Erythroblast (primary cell): Measurements from ENCODE around the gene VIPR2.
"Not testable (repeated sequence)": the region's sequence is repeated elsewhere in the genome, so short reads cannot be mapped to it uniquely, and the experiment has no call there.

Experiments
- DNase-seq, 2 experiments: peaks; one replicate each; lab custom pipeline; 2025; lab: John Stamatoyannopoulos, UW
- GATA1 ChIP-seq: IDR thresholded peaks from 2 replicates; pipeline ENCODE4 v1.6.1; 2011; ENCODE audit warnings: low read depth, mild to moderate bottlenecking, control low read depth, low read length, moderate library complexity
- POLR2A ChIP-seq: IDR thresholded peaks from 2 replicates; pipeline ENCODE4 v1.6.1; 2011; ENCODE audit warnings: mild to moderate bottlenecking, low read length

The VIPR2 gene

DNA sequence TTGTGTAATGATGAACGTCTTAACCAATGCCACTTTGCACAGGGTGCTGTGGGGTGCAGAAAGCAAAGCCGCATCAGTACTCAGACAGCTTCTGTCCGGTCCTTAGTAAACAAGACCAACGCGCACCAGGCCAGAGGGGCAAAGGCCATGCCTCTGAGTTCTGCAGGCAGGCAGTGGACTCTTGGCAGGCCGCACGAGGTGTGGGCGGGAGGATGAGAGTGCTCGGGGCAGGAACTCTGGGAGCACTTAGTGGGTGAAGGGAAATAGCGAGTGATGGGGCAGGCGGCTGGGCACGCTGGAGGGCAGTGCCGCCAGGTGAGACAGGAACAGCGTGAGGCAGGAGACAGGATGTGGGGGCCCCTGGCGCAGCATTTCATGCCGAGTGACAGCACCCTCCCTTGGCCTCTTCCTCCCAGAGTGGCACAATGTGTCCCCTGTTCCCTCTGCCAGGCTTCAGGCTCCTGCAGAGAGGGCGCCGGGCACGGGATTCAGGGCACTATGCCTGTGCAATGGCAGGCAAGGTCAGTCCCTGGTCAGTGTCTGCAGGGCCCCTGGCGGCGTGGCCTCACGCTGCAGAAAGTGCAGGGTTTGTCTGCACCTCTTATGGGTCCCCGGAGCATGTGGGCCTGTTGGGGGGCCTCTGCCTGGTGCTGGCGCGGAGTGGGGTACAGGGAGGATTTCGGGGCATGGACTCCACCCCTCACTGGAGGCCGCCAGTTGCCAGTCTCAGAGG lies 60.4 kb downstream of the VIPR2 start:
- no peak for DNase-seq
- no peak for TF ChIP-seq POLR2A
- TF ChIP-seq GATA1, result no peak

DNA sequence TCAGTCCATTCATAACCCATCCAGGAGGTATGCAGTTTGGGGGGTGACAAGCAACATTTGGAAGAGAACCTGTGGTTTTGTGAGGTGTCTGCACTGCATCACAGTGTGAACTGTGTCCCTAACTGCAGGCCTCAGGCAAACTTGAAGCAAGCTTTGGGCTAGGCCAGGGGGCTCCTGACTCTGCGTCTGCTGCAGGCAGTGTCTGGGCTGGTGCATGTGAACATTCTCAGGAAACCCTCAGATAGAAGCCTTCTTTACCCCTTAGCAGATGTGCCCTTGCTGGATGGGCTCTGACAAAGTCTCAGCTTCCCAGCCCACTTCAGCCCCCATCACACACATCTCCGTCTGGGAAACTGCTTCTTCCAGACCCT lies 61.0 kb downstream of the VIPR2 start:
- TF ChIP-seq POLR2A (no peak), GATA1 (no peak)
- DNase-seq, result no peak

DNA sequence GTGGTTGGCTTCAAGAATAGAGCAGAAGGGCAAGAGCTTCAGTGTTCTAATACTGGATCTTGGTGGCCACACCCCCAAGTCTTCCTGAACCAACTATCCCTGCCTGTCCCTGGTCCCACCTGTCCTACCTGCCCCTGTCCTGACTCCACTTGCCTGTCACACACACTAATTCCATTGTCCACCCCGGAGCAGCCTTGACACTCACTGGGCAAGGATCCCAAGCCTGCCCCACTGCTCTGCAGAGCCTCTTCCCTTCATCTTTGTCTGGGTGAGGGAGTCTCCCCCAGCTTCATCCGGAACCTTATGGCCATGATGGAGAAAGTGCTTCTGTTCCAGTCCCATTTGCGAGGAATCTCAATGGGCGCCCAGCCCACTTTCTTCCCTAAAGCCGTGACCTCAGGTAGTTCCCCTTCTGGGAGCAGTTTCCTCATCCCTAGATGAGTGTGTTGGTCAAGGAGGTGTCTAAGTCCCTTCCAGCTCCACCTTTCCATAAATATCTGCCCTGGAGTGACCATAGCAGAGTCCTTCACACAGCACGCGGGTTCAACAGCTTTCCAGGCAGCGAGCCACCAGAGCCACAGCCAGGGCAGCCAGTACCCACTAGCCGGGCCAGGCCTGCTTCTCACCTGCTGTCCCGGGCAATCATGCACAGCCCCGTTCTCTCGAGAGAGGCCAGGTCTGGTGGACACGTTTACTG lies 61.5 kb downstream of the VIPR2 start:
- no peak for DNase-seq
- TF ChIP-seq POLR2A (no peak), GATA1 (no peak)

- DNase-seq, result not testable (repeated sequence)
These were observed 62.6 kb downstream of the VIPR2 start for GRCh38 chr7:159082075-159082474.

DNA sequence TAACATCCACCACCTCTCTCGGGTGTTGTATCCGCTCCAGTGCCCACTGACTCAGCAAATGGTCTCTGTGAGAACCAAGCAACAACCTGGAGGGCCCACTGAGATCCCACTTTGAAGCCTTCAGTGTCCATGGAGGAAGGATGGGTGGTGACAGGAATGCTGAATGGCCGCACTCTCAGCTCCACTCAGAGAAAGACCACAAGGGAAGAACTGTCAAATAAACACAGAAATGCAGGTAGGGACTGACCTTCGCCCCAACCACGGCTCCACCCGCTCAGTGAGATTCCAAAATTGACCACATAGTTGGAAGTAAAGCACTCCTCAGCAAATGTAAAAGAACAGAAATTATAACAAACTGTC lies 65.8 kb downstream of the VIPR2 start:
- DNase-seq, result no peak
- no peak for TF ChIP-seq POLR2A
- TF ChIP-seq GATA1, result no peak

- TF ChIP-seq POLR2A (no peak), GATA1 (no peak)
- DNase-seq, result no peak
These were observed 66.3 kb downstream of the VIPR2 start for GRCh38 chr7:159078193-159078910.

- TF ChIP-seq GATA1, result no peak
- no peak for TF ChIP-seq POLR2A
- no peak for DNase-seq
These were observed 68.3 kb downstream of the VIPR2 start for GRCh38 chr7:159076333-159076732.

DNA sequence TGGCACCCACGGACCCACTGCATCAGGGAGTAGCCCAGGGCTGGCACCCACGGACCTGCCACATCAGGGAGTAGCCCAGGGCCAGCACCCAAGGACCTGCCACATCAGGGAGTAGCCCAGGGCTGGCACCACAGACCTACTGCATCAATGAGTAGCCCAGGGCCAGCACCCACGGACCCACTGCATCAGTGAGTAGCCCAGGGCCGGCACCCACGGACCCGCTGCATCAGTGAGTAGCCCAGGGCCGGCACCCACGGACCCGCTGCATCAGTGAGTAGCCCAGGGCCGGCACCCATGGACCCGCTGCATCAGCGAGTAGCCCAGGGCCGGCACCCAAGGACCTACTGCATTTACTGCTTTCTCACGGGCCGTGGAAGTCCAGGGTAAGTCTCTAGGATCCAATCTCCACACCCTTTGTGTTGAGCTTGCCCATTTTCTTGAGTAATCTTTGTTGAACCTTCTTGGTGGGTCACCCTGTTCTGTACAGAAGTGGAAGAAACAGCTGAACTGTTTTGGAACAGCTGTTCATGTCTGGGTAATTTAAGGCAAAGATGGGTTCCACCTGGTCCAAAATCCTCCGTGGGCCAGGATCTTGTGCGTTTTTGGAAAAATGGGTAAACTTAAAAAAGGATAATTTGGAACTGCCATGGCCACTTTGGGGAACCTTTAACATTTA lies 69.0 kb downstream of the VIPR2 start:
- no peak for DNase-seq

GRCh38 chr7:159071260-159071659 lies 73.4 kb downstream of the VIPR2 start:
- no peak for TF ChIP-seq GATA1
- DNase-seq, result no peak

More for the DNA sequence above, 69.0 kb downstream of the VIPR2 start:
- TF ChIP-seq GATA1 (no peak), POLR2A (no peak)

DNA sequence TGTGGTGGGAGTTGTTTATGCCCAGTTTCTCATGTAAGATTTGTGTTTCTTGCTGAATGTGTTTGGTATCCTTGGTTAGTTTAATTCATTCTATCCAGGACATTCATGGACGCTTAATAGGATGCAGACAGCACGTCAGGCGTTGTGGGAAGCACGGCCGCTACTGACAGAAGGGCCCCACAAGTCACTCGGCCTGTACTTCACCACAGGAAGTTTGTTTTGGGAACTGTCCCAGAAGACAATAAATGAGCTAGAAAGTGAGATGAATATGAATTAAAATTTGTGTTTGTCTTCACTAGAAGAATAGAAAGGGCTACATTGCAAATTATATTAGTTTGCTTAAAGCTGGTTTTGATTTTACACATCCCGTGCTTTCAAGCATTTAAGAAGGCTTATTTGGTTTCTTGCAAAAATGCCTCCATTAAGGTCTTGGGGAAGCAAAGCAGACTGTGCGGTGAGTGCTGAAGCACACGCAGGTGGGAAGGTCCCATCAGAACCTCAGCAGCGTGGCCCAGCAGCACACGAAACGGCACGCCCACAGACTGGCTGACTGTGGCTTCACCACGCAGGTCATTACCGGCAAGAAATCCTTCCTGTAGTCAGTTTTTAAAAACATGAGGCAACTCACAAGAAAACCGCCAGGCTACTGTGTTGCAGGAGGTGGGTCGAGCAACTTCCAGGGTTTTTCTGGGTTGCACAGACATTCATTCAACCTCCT lies 74.1 kb downstream of the VIPR2 start:
- no peak for DNase-seq
- TF ChIP-seq GATA1 (no peak), POLR2A (no peak)

DNA sequence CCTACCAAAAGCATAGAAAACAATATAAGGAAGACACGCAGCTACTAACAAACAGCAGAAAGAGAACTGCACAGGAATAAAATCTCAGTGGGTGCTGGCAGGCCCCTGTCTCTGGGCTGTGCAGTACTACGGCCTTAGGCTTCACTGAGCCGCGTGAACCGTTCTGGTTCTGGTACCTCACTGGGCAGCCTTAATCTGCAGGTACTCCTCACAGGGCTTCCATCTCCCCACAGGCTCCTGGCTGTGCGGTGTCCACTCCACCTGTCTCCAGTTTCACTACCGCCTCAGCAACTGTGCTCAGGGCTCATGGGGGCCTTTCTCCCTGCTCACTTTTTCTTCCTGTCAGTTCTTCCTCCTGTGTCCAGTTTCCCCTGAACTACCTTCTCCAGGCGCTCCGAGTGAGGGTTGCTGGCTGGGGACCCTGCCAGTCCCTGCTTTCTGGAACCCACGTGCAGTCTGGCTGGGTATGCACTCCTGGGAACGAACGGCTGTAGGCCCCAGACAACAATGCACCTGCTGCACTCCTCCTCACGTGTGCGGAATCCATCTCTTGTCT lies 75.7 kb downstream of the VIPR2 start:
- no peak for TF ChIP-seq POLR2A
- TF ChIP-seq GATA1, result no peak
- DNase-seq, result no peak

- DNase-seq, result no peak
- TF ChIP-seq GATA1 (no peak), POLR2A (no peak)
These were observed 76.2 kb downstream of the VIPR2 start for GRCh38 chr7:159068488-159068811.
